Upper lobe of left lung (tissue), 6 donors: Measurements from ENCODE around the gene AFF1. TPM values are rescaled to one million over a fixed set of nuclear protein-coding genes. Genes with fewer than 3 reads are reported as not detected.

Experiments
- ATAC-seq, 2 donors: fragments of 200-7000 bp; cut with Tn5 transposase; one replicate each; pipeline ENCODE4 v1.9.1; 2022; ENCODE audit warnings: mild to moderate bottlenecking in 2 of 2, moderate library complexity in 2 of 2; ENCODE audit not compliant: low FRiP score in 2 of 2
- DNase-seq, 2 donors: peaks; one replicate each; pipeline ENCODE4 v3.0.0-alpha.2; 2019 to 2020
- H3K27ac ChIP-seq, 4 donors: fragments of 200-600 bp; sonication (generic); one replicate each; pipeline ENCODE4 v1.5.1; 2016 to 2019
- H3K27me3 ChIP-seq, 4 donors: fragments of 200-600 bp; sonication (generic); one replicate each; pipeline ENCODE4 v1.5.1; 2017 to 2019
- H3K36me3 ChIP-seq, 4 donors: fragments of 200-600 bp; sonication (generic); one replicate each; pipeline ENCODE4 v1.5.1; 2016 to 2019
- H3K4me1 ChIP-seq, 4 donors: fragments of 200-600 bp; sonication (generic); one replicate each; pipeline ENCODE4 v1.5.1; 2018 to 2019
- H3K4me3 ChIP-seq, 4 donors: fragments of 200-600 bp; sonication (generic); one replicate each; pipeline ENCODE4 v1.5.1; 2017 to 2019; ENCODE audit warnings: mild to moderate bottlenecking in 2 of 4, moderate library complexity in 1 of 4
- H3K9me3 ChIP-seq, 4 donors: fragments of 200-600 bp; sonication (generic); one replicate each; pipeline ENCODE4 v1.5.1; 2018 to 2019
- EP300 ChIP-seq, 4 donors: sonication (generic); formaldehyde crosslinking; IDR thresholded peaks; one replicate each; pipeline ENCODE4 v1.5.1; 2017; ENCODE audit warnings: antibody characterized with exemption in 4 of 4, control low read depth in 2 of 4
- POLR2A ChIP-seq, 4 donors: fragments of 450-650 bp; IDR thresholded peaks; one replicate each; pipeline ENCODE4 v1.5.1; 2016 to 2017; ENCODE audit warnings: antibody characterized with exemption in 4 of 4, mild to moderate bottlenecking in 2 of 4
- POLR2AphosphoS5 ChIP-seq, 2 donors: sonication (generic); formaldehyde crosslinking; IDR thresholded peaks; one replicate each; pipeline ENCODE4 v1.5.1; 2017; ENCODE audit warnings: antibody characterized with exemption in 2 of 2
- WGBS, 2 donors: methylation state at CpG; one replicate each; pipeline ENCODE4 v1.1.5; 2017 to 2018; 5-methylcytosine and 5-hydroxymethylcytosine counted together
- total RNA-seq, 6 donors: library from RNA; depleted of rRNA in 4 of 6; stranded (reverse); fragments of >200 nt in 4 of 6; gene quantifications; one replicate each; pipeline versions ENCODE4 v1.1.0 to v1.2.1, GENCODE V29; 2016 to 2021
- TF ChIP-seq, protein P1 (sequence below), 6 experiments: fragments of 450-650 bp in 4 of 6; fragments of 200-600 bp in 2 of 6; sonication (generic) in 2 of 6; IDR thresholded peaks; one replicate each; pipeline ENCODE4 v1.5.1; 2016 to 2019; ENCODE audit warnings: antibody characterized with exemption in 6 of 6
- donor health status: DM: no; HTN: no; CAD: no; lungs with moderate emphysema.
- donor health status: DM: no; HTN: yes; CAD: no; lungs with severe emphysema.

AFF1 gene
- total RNA-seq, 6 donors from 2014 or later, result 45.5 to 124 (median 83.9) TPM

DNA sequence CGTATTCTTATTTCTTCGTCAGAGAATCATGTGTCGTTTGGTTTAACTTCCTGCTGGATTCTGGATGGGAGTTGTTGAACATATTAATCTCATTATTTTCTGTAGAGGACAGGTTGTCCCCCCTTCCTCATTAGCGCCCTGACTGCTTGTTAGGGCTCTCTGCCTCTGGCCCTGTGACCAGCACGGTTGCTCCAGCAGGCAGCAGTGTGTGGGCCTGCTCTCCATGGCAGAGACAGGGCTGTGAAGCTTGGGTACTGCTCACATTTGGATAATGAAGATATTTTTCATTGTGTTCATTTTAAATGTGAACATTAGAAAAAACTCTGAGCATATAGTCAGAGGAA lies 182.9 kb downstream of the AFF1 start:
- Histone ChIP-seq H3K36me3 (peaks cover 11 to 66% (median 33%) of the 10 kb centered on the region in 4 donors), H3K27ac (peak overlapping the region in 2 of 4 donors; percentile 2 to 36), H3K27me3 (no peaks in the 10 kb centered on the region), H3K4me1 (peaks cover 11 to 60% (median 37%) of the 10 kb centered on the region in 4 donors), H3K9me3 (no peaks in the 10 kb centered on the region), H3K4me3 (no peak overlapping the region)
- 77 to 81% methylated on average over 5 of the region's 5 CpGs for WGBS, 2 donors
- DNase-seq, result peak in 1 of 2 donors; percentile 5
- TF ChIP-seq POLR2AphosphoS5 (IDR thresholded peaks at IDR 0.05) (no peak), POLR2A (IDR thresholded peaks at IDR 0.05) (no peak), EP300 (IDR thresholded peaks at IDR 0.05) (no peak)
- TF ChIP-seq, protein P1, sequence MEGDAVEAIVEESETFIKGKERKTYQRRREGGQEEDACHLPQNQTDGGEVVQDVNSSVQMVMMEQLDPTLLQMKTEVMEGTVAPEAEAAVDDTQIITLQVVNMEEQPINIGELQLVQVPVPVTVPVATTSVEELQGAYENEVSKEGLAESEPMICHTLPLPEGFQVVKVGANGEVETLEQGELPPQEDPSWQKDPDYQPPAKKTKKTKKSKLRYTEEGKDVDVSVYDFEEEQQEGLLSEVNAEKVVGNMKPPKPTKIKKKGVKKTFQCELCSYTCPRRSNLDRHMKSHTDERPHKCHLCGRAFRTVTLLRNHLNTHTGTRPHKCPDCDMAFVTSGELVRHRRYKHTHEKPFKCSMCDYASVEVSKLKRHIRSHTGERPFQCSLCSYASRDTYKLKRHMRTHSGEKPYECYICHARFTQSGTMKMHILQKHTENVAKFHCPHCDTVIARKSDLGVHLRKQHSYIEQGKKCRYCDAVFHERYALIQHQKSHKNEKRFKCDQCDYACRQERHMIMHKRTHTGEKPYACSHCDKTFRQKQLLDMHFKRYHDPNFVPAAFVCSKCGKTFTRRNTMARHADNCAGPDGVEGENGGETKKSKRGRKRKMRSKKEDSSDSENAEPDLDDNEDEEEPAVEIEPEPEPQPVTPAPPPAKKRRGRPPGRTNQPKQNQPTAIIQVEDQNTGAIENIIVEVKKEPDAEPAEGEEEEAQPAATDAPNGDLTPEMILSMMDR (IDR thresholded peaks at IDR 0.05), result no peak
- ATAC-seq, result no peak

DNA sequence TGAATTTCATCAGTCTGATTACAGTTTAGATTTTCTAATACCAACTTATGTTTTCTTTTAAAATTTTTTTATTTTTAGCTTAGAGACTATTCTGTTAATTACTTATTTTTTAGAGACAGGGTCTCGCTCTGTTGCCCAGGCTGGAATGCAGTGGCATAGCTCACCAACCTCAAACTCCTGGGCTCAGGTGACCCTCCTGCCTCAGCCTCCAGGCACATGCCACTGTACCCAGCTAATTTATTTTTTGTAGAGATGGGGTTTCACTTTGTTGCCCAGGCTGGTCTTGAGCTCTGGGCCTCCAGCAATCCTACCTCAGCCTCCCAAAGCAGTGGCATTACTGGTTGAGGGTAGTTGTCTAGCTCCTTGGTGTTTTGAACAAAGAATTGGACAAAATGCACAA lies 183.6 kb downstream of the AFF1 start:
- Histone ChIP-seq H3K27me3 (no peaks in the 10 kb centered on the region), H3K4me3 (no peak overlapping the region), H3K4me1 (peaks cover 14 to 60% (median 36%) of the 10 kb centered on the region in 4 donors), H3K36me3 (peaks cover 11 to 66% (median 32%) of the 10 kb centered on the region in 4 donors), H3K27ac (peak overlapping the region in 2 of 4 donors; percentile 7 to 25), H3K9me3 (no peaks in the 10 kb centered on the region)
- DNase-seq (no peak), ATAC-seq (no peak)
- 92 to 96% methylated on average over 1 of the region's 1 CpG for WGBS, 2 donors
- TF ChIP-seq, protein P1 (IDR thresholded peaks at IDR 0.05), result no peak
- TF ChIP-seq EP300 (IDR thresholded peaks at IDR 0.05) (no peak), POLR2AphosphoS5 (IDR thresholded peaks at IDR 0.05) (no peak), POLR2A (IDR thresholded peaks at IDR 0.05) (no peak)

DNA sequence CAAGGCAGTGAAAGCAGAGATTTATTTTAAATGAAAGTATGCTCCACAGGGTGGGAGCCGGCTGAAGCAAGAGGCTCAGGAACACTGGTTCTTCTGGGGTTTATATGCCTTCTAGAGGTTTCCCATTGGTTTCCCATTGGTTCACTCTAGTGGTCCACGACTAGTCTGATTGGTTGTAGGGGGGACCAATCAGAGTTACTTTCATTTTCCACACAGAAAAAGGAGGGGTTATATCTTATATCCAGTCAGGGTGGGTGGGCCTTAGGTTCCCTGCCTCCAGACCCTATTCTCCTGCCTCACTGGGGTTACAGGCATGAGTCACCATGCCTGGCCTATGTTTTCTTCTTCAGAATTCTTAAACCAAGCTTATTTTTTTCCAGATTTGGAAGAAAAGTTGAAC lies 184.0 kb downstream of the AFF1 start:
- no peak for ATAC-seq
- TF ChIP-seq POLR2A (IDR thresholded peaks at IDR 0.05) (no peak), EP300 (IDR thresholded peaks at IDR 0.05) (no peak)
- TF ChIP-seq, protein P1 (IDR thresholded peaks at IDR 0.05), result no peak
- Histone ChIP-seq H3K4me1 (peaks cover 14 to 60% (median 35%) of the 10 kb centered on the region in 4 donors), H3K27me3 (no peaks in the 10 kb centered on the region), H3K9me3 (no peaks in the 10 kb centered on the region), H3K4me3 (no peak overlapping the region), H3K27ac (peak overlapping the region in 2 of 4 donors; percentile 7 to 25), H3K36me3 (peaks cover 11 to 69% (median 32%) of the 10 kb centered on the region in 4 donors)
- DNase-seq, result no peak
- WGBS, 2 donors, result 93 to 100% methylated on average over 2 of the region's 2 CpGs

DNA sequence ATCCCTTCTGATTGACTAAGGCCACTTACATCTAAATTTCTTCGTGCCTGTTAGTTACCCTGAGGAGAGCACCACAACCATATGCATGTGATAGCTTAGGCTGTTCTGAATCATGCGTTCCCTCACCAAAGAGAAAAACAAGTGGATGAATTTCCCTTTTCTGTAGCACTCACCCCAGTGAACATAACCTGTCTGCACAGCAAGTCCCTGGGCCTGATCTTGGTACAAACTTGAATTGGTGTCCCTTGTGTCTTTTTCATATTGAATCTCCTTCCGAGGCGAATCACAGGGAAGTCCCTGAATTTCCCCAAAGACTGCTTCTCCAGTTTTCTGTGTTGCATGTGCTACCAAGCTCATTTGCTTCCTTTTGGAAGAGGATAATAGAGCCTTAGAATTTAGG lies 185.2 kb downstream of the AFF1 start:
- Histone ChIP-seq H3K9me3 (no peaks in the 10 kb centered on the region), H3K4me3 (no peak overlapping the region), H3K4me1 (peaks cover 14 to 60% (median 34%) of the 10 kb centered on the region in 4 donors), H3K27ac (peak overlapping the region in 2 of 4 donors; percentile 27 to 52), H3K27me3 (no peaks in the 10 kb centered on the region), H3K36me3 (peaks cover 10 to 69% (median 22%) of the 10 kb centered on the region in 4 donors)
- TF ChIP-seq EP300 (IDR thresholded peaks at IDR 0.05) (no peak), POLR2AphosphoS5 (IDR thresholded peaks at IDR 0.05) (no peak), POLR2A (IDR thresholded peaks at IDR 0.05) (no peak)
- TF ChIP-seq, protein P1 (IDR thresholded peaks at IDR 0.05), result no peak
- no peak for DNase-seq
- 76 to 78% methylated on average over 4 of the region's 4 CpGs for WGBS, 2 donors
- ATAC-seq, result no peak
